H9 (cell line): Measurements from ENCODE around the gene CCR8. TPM values are rescaled to one million over a fixed set of nuclear protein-coding genes. Genes with fewer than 3 reads are reported as not detected.

Experiments used
- DNase-seq: peaks from one replicate; pipeline ENCODE4 v3.0.0-alpha.2; 2017
- H2AFZ ChIP-seq: one replicate; pipeline ENCODE4 v1.6.1; 2013; ENCODE audit warnings: mild to moderate bottlenecking, low read length, control low read depth, moderate library complexity
- H2AK5ac ChIP-seq: 2 replicates; pipeline ENCODE4 v1.6.1; 2013; ENCODE audit warnings: low read length, control low read depth, mixed read lengths; ENCODE audit not compliant: insufficient read length
- H2BK120ac ChIP-seq: one replicate; pipeline ENCODE4 v1.6.1; 2013; ENCODE audit warnings: low read depth, mild to moderate bottlenecking, low read length, control low read depth, inconsistent platforms; ENCODE audit not compliant: poor library complexity, severe bottlenecking
- H2BK12ac ChIP-seq: 2 replicates; pipeline ENCODE4 v1.6.1; 2013; ENCODE audit warnings: low read length, control low read depth, mixed read lengths, low read depth; ENCODE audit not compliant: insufficient read length
- H2BK15ac ChIP-seq: 2 replicates; pipeline ENCODE4 v1.6.1; 2013; ENCODE audit warnings: low read depth, low read length, control low read depth
- H2BK20ac ChIP-seq: one replicate; pipeline ENCODE4 v1.6.1; 2013; ENCODE audit warnings: low read depth, mild to moderate bottlenecking, low read length, control low read depth, inconsistent platforms; ENCODE audit not compliant: poor library complexity, severe bottlenecking
- H2BK5ac ChIP-seq: 2 replicates; pipeline ENCODE4 v1.6.1; 2013; ENCODE audit warnings: low read length, control low read depth, mixed read lengths; ENCODE audit not compliant: insufficient read length
- H3K14ac ChIP-seq: 2 replicates; pipeline ENCODE4 v1.6.1; 2013; ENCODE audit warnings: low read length, control low read depth; ENCODE audit not compliant: insufficient read depth
- H3K18ac ChIP-seq: 2 replicates; pipeline ENCODE4 v1.6.1; 2013; ENCODE audit warnings: low read depth, mild to moderate bottlenecking, mixed read lengths, low read length, control low read depth; ENCODE audit not compliant: insufficient read length
- H3K23ac ChIP-seq: 2 replicates; pipeline ENCODE4 v1.6.1; 2013; ENCODE audit warnings: low read length, control low read depth, mixed read lengths, low read depth; ENCODE audit not compliant: insufficient read length
- H3K23me2 ChIP-seq: 2 replicates; pipeline ENCODE4 v1.6.1; 2013; ENCODE audit warnings: low read depth, mild to moderate bottlenecking, mixed read lengths, low read length, control low read depth; ENCODE audit not compliant: insufficient read length, poor library complexity, severe bottlenecking
- H3K27ac ChIP-seq: 2 replicates; pipeline ENCODE4 v1.5.1; 2013; ENCODE audit warnings: low read length, control low read depth, mixed read lengths, low read depth; ENCODE audit not compliant: insufficient read length
- H3K27me3 ChIP-seq: 2 replicates; pipeline ENCODE4 v1.6.1; 2013; ENCODE audit warnings: low read length, control low read depth, inconsistent platforms; ENCODE audit not compliant: insufficient read depth
- H3K4ac ChIP-seq: 2 replicates; pipeline ENCODE4 v1.6.1; 2013; ENCODE audit warnings: low read depth, mild to moderate bottlenecking, control low read depth, inconsistent platforms, low read length, moderate library complexity
- H3K4me1 ChIP-seq: 2 replicates; pipeline ENCODE4 v1.6.1; 2013; ENCODE audit warnings: low read length, control low read depth, inconsistent platforms; ENCODE audit not compliant: insufficient read depth
- H3K4me2 ChIP-seq: 2 replicates; pipeline ENCODE4 v1.6.1; 2013; ENCODE audit warnings: low read length, control low read depth, mixed read lengths; ENCODE audit not compliant: insufficient read length, insufficient read depth
- H3K56ac ChIP-seq: 2 replicates; pipeline ENCODE4 v1.6.1; 2013; ENCODE audit warnings: low read depth, mild to moderate bottlenecking, mixed read lengths, low read length, control low read depth; ENCODE audit not compliant: insufficient read length
- H3K79me1 ChIP-seq: 2 replicates; pipeline ENCODE4 v1.6.1; 2013; ENCODE audit warnings: low read depth, mild to moderate bottlenecking, moderate library complexity, low read length, control low read depth, inconsistent platforms; ENCODE audit not compliant: insufficient read depth, poor library complexity, severe bottlenecking
- H3K79me2 ChIP-seq: 2 replicates; pipeline ENCODE4 v1.6.1; 2013; ENCODE audit warnings: low read length, control low read depth, inconsistent platforms; ENCODE audit not compliant: insufficient read depth
- H3K9ac ChIP-seq: 2 replicates; pipeline ENCODE4 v1.6.1; 2013; ENCODE audit warnings: low read length, control low read depth, mixed read lengths; ENCODE audit not compliant: insufficient read length; ENCODE audit errors: extremely low read depth
- H3K9me3 ChIP-seq: one replicate; pipeline ENCODE4 v1.6.1; 2013; ENCODE audit warnings: low read depth, low read length, inconsistent platforms; ENCODE audit not compliant: control insufficient read depth
- H3T11ph ChIP-seq: one replicate; pipeline ENCODE4 v1.6.1; 2013; ENCODE audit warnings: mild to moderate bottlenecking, low read length, control low read depth, inconsistent platforms
- H4K20me1 ChIP-seq: one replicate; pipeline ENCODE4 v1.6.1; 2013; ENCODE audit not compliant: control insufficient read depth, insufficient read length, insufficient read depth
- H4K5ac ChIP-seq: 2 replicates; pipeline ENCODE4 v1.6.1; 2013; ENCODE audit warnings: low read depth, mild to moderate bottlenecking, mixed read lengths, low read length, control low read depth; ENCODE audit not compliant: insufficient read length
- H4K8ac ChIP-seq: replicated peaks from 2 replicates; pipeline ENCODE4 v1.6.1; 2013; ENCODE audit warnings: low read length, control low read depth, mixed read lengths, low read depth; ENCODE audit not compliant: insufficient read length
- H4K91ac ChIP-seq: 2 replicates; pipeline ENCODE4 v1.6.1; 2013; ENCODE audit warnings: low read depth, mild to moderate bottlenecking, moderate library complexity, mixed read lengths, low read length, control low read depth; ENCODE audit not compliant: insufficient read length
- H3K27ac Mint-ChIP-seq, 3 experiments: 2 replicates in 2 of 3; 3 replicates in 1 of 3; pipeline ENCODE4 v1.8.0; 2020 to 2021; ENCODE audit warnings: mixed read lengths in 3 of 3, mild to moderate bottlenecking in 1 of 3, moderate library complexity in 1 of 3
- H3K27me3 Mint-ChIP-seq: 2 replicates; pipeline ENCODE4 v1.8.0; 2021; ENCODE audit warnings: low read depth, mild to moderate bottlenecking, moderate library complexity, mixed read lengths
- H3K36me3 Mint-ChIP-seq, 3 experiments: 2 replicates in 2 of 3; 3 replicates in 1 of 3; pipeline ENCODE4 v1.8.0; 2020 to 2021; ENCODE audit warnings: low read depth in 3 of 3, mixed read lengths in 3 of 3; ENCODE audit not compliant: insufficient read depth in 1 of 3
- H3K4me1 Mint-ChIP-seq, 2 experiments: 2 replicates each; pipeline ENCODE4 v1.8.0; 2020; ENCODE audit warnings: mixed read lengths in 2 of 2
- H3K4me3 Mint-ChIP-seq, 2 experiments: 2 replicates in 1 of 2; 3 replicates in 1 of 2; pipeline ENCODE4 v1.8.0; 2020 to 2021; ENCODE audit warnings: mild to moderate bottlenecking in 2 of 2, mixed read lengths in 2 of 2, moderate library complexity in 1 of 2
- H3K9me3 Mint-ChIP-seq, 2 experiments: 2 replicates in 1 of 2; 3 replicates in 1 of 2; pipeline ENCODE4 v1.8.0; 2020; ENCODE audit warnings: mild to moderate bottlenecking in 2 of 2, mixed read lengths in 2 of 2, moderate library complexity in 1 of 2
- CTCF ChIP-seq: fragments of 200-600 bp; sonication (generic); conservative IDR thresholded peaks from 3 replicates; pipeline ENCODE4 v1.8.0; 2021; ENCODE audit warnings: antibody characterized with exemption, mild to moderate bottlenecking
- WGBS: extraction: QIAGEN DNeasy Blood & Tissue Kit; methylation state at CpG from one replicate; pipeline ENCODE4 v1.1.7; 2013; ENCODE audit warnings: missing lambda C conversion rate, low lambda C conversion rate, mixed read lengths; ENCODE audit not compliant: insufficient read length; ENCODE audit errors: extremely low coverage; 5-methylcytosine and 5-hydroxymethylcytosine counted together
- total RNA-seq: library from RNA; stranded (reverse); gene quantifications from 2 replicates; pipeline ENCODE4 v1.2.1, GENCODE V29; 2021

CCR8 gene
- total RNA-seq, 1 experiment from 2014 or later: 0.31 TPM

DNA sequence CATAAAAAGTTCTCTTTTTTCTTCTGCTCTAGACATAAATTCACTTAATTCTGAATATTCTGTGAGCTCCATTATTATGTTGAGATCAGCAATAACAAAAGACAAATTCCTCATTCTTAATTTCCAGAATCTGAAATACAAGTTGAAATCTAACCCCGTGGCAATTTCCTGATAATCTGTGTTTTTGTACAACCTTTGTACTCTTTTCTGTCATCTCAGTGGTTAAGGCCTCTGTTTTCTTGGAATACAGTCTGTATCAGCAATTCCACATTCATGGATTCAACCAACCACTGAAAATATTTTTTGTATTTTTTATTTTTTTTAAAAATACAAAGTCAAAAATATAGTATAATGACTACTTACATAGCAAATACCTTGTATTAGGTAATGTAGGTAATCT lies 8.7 kb downstream of the CCR8 start:
- Mint-ChIP-seq H3K36me3 (no peaks in the 10 kb centered on the region), H3K4me1 (peaks cover 2 to 4% of the 10 kb centered on the region in 2 experiments; a peak in 3 of 4 replicates), H3K4me3 (no peak overlapping the region), H3K27ac (no peak overlapping the region), H3K27me3 (no peaks in the 10 kb centered on the region), H3K9me3 (no peaks in the 10 kb centered on the region)
- H2BK5ac ChIP-seq: no peak overlapping the region
- H3K27ac ChIP-seq: no peak overlapping the region
- no peaks in the 10 kb centered on the region for H4K20me1 ChIP-seq
- H3K9me3 ChIP-seq: no peaks in the 10 kb centered on the region
- H3K4ac ChIP-seq: no peak overlapping the region
- H3K23me2 ChIP-seq: no peaks in the 10 kb centered on the region
- no peak overlapping the region for H3K18ac ChIP-seq
- no peak overlapping the region for H2BK12ac ChIP-seq
- H3K14ac ChIP-seq: no peak overlapping the region
- no peaks in the 10 kb centered on the region for H3K79me2 ChIP-seq
- H4K8ac ChIP-seq: no peak overlapping the region
- no peak for DNase-seq
- TF ChIP-seq CTCF: no peak
- H3K4me2 ChIP-seq: no peak overlapping the region
- no peaks in the 10 kb centered on the region for H3K79me1 ChIP-seq
- H2BK15ac ChIP-seq: no peak overlapping the region
- H2BK20ac ChIP-seq: no peak overlapping the region
- H3K23ac ChIP-seq: no peak overlapping the region
- H3K56ac ChIP-seq: no peak overlapping the region
- H3K9ac ChIP-seq: no peak overlapping the region
- H4K5ac ChIP-seq: no peak overlapping the region
- no peak overlapping the region for H2AK5ac ChIP-seq
- no peaks in the 10 kb centered on the region for H3K4me1 ChIP-seq
- no peak overlapping the region for H2AFZ ChIP-seq
- H4K91ac ChIP-seq: no peak overlapping the region
- no CpG with 5 or more reads among the region's 1 CpG for WGBS
- H3K27me3 ChIP-seq: no peaks in the 10 kb centered on the region
- H3T11ph ChIP-seq: no peak overlapping the region
- no peak overlapping the region for H2BK120ac ChIP-seq
